ENCODE results near the gene SLC25A1.

The SLC25A1 gene

DNA sequence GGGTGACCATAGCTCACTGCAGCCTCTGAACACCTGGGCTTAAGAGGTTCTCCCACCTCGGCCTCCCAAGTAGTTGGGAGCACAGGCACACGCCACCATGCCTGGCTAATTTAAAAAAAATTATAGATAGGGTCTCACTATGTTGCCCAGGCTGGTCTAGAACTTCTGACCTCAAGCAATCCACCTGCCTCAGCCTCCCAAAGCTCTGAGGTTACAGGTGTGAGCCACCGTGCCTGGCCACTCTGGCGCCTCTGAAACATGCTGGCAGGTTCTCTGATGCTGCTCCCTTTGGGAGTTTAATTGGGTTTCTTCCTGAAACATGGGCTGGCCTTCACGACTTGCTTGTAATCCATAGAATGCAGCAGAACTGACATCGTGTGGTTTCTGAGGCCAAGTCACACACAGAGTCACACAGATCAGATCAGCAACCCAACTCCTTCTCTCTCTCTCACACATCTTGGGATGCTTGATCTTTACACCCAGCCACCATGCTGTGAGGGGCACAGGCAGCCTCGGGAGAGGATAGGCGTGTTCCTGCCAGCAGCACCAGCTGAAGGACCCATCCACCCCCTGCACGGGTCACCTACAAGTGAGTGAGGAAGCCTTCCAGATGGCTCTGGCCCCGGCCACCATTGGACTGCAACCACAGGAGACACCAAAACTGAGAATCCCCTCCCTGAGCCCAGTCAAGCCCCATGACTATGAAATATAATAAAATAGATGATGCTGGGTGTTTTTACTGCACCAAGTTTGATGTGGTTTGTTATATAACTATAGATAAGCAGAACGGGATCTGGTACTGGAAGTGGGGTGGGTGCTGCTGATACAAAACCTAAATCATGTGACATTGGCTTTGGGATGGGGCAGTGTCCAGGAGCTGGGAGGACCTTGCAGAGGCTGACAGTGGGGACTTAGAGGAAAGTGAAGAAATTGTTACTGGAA, 25.3 kb downstream of the SLC25A1 start:
- in situ Hi-C loops (cut with HindIII; ENCODE audit: low pct_unique_long_range_greater_than_20kb, low sequenced_read_pairs): no loop called here
- TF ChIP-seq JUND (IDR thresholded peaks at IDR 0.05; ENCODE audit: low read depth): no peak
- peak in 1 of 2 experiments; percentile 42 for DNase-seq (ENCODE audit: low read depth in 1 of 2, low spot score in 1 of 2)

GRCh38 chr22:19151329-19152191, 27.0 kb downstream of the SLC25A1 start:
- TF ChIP-seq JUND (IDR thresholded peaks at IDR 0.05; ENCODE audit: low read depth): no peak
- in situ Hi-C loops (cut with HindIII; ENCODE audit: low pct_unique_long_range_greater_than_20kb, low sequenced_read_pairs): no loop called here
- DNase-seq (ENCODE audit: low read depth in 1 of 2, low spot score in 1 of 2): no peak

DNA sequence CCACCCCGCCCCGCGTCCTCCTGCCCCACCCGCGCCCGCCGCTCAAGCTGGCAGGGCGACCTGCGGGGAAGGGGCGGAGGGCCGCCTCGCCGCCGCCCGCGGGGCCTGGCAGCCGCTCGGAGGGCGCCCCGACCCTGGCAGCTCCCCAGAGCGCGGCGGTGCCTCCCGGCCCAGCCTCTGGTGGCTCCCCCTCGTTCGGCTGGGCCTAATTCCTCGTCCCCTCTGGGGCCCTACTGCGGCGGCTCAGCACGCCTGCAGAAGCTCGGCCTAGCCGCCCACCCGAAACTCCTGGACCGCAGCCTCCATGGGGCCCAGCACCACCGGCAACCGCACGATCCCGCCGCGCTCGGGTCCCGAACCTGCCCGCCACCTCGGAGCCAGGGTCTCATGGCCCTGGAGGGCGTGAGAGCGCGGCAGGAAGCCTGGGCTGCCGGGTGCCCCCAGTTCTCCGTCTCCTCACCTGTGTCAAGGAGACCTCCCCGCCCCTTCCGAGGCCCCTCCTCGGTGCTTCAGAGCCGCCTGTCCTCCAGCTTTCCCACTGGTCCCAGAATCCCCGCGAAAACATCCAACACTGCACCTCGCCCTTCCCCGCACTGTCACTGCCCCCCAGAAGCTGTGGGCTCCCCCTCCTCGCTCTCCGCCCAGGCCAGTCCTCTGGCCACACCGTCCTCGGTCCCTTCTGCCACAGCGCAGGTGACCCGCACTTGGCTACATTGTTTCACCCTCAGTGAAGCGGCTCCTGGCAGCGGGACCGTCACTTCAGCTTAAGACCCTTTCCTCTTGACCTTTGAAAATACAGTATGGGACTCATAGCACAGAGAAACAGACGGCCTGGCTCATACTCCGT, 27.8 kb downstream of the SLC25A1 start:
- in situ Hi-C loops (cut with HindIII; ENCODE audit: low pct_unique_long_range_greater_than_20kb, low sequenced_read_pairs): no loop called here
- no peak for TF ChIP-seq JUND (IDR thresholded peaks at IDR 0.05; ENCODE audit: low read depth)
- DNase-seq (ENCODE audit: low read depth in 1 of 2, low spot score in 1 of 2): no peak

DNA sequence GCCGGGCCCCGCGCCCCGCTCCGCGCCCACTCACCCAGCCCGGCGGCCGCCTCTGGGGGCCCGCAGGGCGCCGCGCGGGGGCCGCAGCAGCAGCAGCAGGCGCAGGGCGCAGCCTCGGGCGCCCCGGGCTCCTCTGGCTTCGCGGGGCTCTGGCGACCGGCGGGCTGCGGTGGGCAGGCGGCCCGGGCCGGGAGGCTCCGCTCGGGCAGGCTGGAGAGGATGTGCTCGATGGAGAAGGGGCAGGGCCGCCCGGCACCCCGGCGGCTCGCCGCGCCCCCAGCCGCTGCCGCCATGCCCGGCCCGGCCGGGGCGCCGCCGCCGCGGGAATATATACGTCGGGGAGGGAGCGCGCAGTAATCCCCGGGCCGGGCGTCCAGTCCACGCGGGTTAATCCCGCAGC, 28.5 kb downstream of the SLC25A1 start, which contains the start of gene GSC2:
GSC2 (minus strand) TSS at position 302 of the 400 bp plus-strand sequence; CDS start at position 293, 9 bp downstream.
- no peak for TF ChIP-seq JUND (IDR thresholded peaks at IDR 0.05; ENCODE audit: low read depth)
- no peak for DNase-seq (ENCODE audit: low read depth in 1 of 2, low spot score in 1 of 2)
- in situ Hi-C loops (cut with HindIII; ENCODE audit: low pct_unique_long_range_greater_than_20kb, low sequenced_read_pairs): no loop called here

DNA sequence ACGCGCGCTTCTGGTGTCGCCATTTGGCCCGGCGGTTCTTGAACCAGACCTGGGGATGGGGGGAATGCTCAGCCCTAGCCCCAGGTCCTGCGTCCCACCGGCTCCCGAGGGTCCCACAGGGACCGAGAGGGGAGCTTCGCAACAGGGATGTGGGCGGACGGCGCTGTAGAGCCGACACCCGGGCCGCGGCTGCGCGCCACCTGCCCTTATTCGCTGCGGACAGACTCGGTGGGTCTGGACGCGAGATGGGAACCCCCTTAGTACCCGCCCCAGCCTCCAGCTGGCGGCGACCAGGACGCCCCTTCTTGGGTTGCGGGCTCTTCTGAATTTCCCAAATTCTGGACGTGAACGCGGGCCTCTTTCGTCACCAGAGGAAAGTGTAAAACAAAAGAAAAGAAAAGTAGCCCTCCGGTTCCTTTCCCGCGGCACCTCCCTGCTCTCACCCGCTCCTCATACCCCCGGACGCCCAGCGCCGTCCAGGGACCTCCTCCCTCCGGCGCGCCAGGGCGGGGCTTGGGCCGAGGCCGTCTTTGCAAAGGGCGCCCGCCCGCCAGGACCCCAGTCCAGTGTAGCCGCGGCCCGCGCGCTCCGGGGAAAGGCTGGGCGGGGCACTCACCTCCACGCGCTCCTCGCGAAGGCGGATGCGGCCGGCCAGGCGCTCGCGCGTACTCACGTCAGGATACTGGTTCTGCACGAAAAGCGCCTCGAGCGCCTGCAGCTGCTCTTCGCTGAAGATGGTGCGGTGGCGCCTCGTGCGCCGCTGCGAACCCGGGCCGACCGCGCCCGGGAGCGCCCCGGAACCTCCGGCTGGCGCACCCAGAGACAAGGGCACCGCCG, 29.3 kb downstream of the SLC25A1 start:
- no peak for TF ChIP-seq JUND (IDR thresholded peaks at IDR 0.05; ENCODE audit: low read depth)
- DNase-seq (ENCODE audit: low read depth in 1 of 2, low spot score in 1 of 2): no peak
- in situ Hi-C loops (cut with HindIII; ENCODE audit: low pct_unique_long_range_greater_than_20kb, low sequenced_read_pairs): no loop called here

GRCh38 chr22:19148417-19149046, 30.0 kb downstream of the SLC25A1 start:
- TF ChIP-seq JUND (IDR thresholded peaks at IDR 0.05; ENCODE audit: low read depth): no peak
- DNase-seq (ENCODE audit: low read depth in 1 of 2, low spot score in 1 of 2): no peak
- in situ Hi-C loops (cut with HindIII; ENCODE audit: low pct_unique_long_range_greater_than_20kb, low sequenced_read_pairs): no loop called here

DNA sequence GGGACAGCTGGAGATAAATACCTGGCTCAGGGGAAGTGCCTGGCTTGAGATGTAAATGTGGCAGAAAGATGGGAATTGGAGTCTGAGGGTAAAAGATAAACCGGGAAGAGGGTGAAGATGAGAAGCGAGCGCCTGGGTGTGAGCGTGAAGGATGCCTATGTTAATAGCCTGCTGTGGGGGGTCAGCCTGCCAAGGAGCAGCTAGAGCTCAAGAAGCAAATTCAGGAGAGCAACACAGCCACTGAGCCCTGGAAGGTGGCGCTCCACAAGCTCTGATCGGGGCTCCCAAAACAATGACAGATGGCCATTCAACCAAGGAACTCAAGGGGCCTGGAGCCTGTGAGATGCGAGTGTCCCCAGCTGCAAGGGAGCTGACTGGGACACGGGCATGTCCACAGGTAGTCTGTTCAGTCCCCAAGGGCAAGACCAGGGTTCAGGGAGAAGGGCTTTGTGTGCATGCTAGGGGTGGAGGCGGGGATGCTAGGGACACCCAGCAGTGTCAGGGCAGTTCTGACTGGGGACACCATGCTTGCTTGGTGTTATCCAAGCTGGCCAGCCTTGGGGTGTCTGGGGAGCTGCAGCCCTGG, 31.2 kb downstream of the SLC25A1 start:
- no peak for TF ChIP-seq JUND (IDR thresholded peaks at IDR 0.05; ENCODE audit: low read depth)
- in situ Hi-C loops (cut with HindIII; ENCODE audit: low pct_unique_long_range_greater_than_20kb, low sequenced_read_pairs): no loop called here

GRCh38 chr22:19146215-19146968, 32.1 kb downstream of the SLC25A1 start:
- in situ Hi-C loops (cut with HindIII; ENCODE audit: low pct_unique_long_range_greater_than_20kb, low sequenced_read_pairs): no loop called here
- no peak for DNase-seq (ENCODE audit: low read depth in 1 of 2, low spot score in 1 of 2)
- no peak for TF ChIP-seq JUND (IDR thresholded peaks at IDR 0.05; ENCODE audit: low read depth)

More for the DNA sequence above, 31.2 kb downstream of the SLC25A1 start:
- DNase-seq (ENCODE audit: low read depth in 1 of 2, low spot score in 1 of 2): no peak

DNA sequence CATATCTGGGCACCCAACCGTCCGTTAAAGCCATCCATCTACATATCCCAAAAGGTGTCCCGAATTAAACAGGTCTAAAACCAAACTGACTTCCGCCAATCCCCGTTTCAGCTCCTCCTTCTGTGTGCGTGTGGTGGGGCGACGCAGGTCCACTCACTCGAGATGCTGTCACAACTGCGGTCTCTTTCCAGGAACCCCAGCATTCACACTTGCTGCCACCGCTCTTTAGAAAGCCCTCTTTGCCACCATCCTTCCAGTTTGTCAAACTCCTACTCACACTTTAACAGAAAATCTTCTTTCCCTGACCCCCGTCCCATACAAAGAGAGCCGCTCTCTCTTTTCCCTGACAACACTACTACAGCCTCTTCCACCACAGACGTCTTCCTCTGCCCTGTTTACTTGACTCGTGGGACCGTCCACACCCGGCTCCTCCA, 34.6 kb downstream of the SLC25A1 start:
- no peak for DNase-seq (ENCODE audit: low read depth in 1 of 2, low spot score in 1 of 2)
- TF ChIP-seq JUND (IDR thresholded peaks at IDR 0.05; ENCODE audit: low read depth): no peak
- in situ Hi-C loops (cut with HindIII; ENCODE audit: low pct_unique_long_range_greater_than_20kb, low sequenced_read_pairs): no loop called here

GRCh38 chr22:19143212-19143611, 35.3 kb downstream of the SLC25A1 start:
- in situ Hi-C loops (cut with HindIII; ENCODE audit: low pct_unique_long_range_greater_than_20kb, low sequenced_read_pairs): no loop called here
- no peak for TF ChIP-seq JUND (IDR thresholded peaks at IDR 0.05; ENCODE audit: low read depth)
- no peak for DNase-seq (ENCODE audit: low read depth in 1 of 2, low spot score in 1 of 2)

All from T47D (cell line).